Measurements from ENCODE around the gene SYMPK.
A peak's percentile ranks its signal among the peaks of the same experiment; 100 is the strongest.

The SYMPK gene

DNA sequence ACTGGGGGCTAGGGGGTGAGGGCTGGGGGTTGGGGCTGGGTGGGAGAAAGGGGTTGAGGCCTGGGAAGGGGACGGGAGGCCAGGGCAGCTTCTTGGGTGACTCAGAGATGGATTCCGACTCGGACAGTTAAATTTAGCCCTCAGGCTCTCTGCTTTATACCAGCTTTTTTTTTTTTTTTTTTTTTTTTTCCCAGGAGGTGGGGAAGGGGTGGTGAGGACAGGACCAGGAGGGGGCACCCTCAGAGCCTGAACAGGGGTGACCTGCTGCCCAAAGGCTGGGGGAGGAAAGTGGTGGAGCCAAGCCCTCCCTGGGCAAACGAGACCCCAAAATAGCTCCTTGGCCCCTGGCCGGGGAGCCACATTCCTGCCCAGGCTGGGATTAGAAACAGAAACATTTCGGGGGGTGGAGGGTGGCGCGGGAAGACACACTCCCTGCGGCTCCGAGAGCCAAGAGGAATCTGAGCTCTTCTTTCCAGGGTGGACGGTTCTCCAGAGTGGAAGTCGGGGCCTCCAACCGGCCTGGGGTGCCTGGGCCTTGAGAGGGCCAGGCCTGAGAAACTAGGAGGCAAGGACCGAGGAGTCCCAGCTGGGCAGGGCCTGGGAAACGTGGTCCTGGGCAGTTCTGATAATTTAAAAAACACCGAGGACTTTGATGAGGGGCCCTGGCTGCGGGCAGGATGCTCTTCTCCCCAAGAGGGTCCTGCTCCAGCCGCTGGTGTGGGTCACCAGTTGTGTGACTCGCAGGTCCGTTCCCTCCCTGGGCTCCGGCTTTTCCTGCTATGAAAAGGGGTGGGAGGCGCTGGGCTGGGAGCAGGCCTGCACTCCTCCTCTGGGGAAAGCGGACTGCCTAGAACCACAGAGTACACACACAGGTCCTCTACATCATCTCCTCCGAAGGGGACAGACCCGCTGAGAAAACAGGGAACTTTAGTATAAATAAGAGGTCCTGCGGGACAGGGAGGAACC, 79.8 kb downstream of the SYMPK start:
- DNase-seq (ENCODE audit: low read depth in 1 of 2, low spot score in 1 of 2), result no peak

DNA sequence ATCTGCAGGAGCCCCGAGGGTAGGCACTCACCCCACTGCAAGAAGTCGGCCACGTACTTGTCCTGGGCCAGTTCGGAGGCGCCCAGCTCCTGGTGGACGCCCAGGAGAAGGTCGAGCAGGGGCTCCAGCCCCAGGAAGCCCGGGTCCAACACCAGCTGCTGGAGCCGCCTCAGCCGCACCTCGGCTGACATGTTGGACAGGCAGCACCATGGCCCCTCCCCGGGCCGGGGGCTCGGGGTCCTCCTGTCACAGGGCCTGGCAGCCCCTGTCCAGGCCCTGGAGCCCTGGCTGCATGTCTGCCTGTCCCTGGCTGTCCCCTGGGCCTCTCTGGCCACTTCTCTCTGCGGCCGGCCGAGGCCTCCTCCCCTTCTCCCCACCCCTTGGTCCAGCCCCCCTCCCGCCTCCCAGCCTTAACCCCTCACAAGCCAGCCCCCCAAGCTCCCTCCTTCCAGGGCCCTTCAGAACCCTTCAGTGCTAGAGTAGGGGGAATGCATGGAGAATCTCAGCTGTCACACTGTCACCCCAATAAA, 80.7 kb downstream of the SYMPK start, which contains the start of gene DMPK:
TSS of gene DMPK (minus strand) at position 329 of the 530 bp plus-strand sequence. CDS start at position 191, 138 bp downstream.
- no peak for DNase-seq (ENCODE audit: low read depth in 1 of 2, low spot score in 1 of 2)

DNA sequence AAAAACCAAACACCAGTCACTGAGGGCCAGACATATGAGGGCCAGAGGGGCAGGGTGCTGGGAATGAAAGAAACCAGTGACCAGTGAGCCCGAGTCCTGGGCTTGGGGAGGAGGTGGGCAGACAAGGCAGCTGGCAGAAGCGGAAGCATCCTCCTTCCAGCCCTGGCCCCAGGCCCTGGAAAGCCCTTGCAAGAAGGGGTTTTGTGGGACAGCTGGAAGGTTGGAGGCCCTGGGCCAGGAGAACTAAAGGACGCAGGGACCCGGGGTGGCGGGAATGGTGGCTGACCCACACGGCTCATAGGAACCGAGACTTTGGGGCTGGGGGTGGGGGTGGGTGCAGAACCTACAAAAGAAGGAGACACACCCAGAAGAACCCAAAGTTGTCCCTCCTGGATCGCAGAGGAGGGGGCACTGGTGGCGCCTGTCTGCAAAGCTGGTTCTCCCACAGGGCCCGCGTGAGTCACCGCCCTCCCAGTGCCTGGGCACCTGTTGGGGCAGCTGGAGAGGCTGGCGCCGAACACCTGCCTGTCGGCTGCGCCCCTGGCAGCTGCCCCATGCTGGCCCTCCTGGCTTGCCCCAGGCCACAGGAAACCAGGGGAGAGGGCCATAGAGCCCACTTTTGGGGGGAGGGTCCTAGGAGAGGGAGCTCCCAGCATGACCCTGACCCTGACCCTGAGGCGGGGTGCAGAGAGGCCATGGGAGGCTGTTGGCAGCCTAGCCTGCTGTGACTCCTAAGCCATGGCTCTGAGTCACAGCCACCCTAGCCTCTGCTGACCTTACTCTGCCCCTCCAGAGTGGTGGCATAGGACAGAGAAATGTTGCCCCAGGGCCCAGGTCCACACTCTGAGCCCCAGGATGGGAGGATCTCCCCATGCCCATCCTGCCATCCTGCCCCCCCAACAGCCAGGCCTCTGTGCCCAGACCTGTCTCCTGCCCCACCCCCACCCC, 81.5 kb downstream of the SYMPK start:
- DNase-seq (ENCODE audit: low read depth in 1 of 2, low spot score in 1 of 2), result no peak

DNA sequence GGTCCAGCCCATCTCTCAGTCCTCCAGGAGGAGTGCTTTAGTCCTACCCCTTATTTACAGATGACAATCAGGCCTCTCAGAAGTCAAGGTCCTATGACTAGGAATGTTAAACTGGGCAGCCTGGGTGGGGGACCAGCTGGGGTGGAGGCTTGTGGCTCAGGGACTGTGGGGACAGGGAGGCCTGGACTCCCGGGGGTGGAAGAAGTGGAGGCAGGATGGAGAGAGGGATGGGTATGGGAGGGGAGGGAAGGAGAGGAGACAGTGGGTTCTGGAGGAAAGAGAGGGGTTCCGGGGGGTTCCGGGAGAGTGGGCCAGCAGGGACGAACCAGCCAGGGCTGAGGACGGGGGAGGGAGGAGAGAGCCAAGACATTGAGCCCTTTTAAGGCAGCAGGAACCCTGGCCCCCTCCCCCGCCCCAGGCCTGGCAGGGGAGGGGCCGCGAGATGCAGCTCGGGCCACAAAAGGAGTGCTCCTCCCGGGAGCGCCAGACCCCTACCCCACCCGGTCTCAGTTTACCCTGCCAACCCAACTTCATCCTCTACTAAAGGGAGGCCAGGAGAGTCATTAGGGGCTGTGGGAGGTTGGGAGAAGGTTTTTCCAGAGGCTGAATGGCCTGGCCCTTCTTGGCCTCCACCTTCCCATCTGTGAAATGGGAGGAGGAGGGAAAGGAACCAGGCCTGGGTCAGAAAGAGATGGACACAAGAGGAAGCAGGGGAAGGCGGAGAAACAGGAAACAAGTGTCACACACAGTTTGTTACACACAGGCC, 82.3 kb downstream of the SYMPK start:
- no peak for DNase-seq (ENCODE audit: low read depth in 1 of 2, low spot score in 1 of 2)

DNA sequence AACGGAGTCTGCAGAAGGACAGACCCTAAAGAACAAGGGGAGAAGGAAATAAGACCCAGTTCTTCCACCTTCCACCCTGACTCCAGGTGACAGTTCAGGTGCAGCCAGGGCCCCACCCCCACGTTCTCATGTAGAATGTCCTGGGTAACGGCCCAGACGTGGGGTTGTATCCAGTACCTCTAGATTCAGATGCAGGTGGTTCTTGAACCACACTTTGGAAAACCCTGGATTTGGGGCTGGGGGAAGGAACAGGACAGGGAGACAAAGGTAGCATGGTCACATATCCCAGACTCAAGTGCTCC, 82.8 kb downstream of the SYMPK start:
- DNase-seq (ENCODE audit: low read depth in 1 of 2, low spot score in 1 of 2), result no peak

DNA sequence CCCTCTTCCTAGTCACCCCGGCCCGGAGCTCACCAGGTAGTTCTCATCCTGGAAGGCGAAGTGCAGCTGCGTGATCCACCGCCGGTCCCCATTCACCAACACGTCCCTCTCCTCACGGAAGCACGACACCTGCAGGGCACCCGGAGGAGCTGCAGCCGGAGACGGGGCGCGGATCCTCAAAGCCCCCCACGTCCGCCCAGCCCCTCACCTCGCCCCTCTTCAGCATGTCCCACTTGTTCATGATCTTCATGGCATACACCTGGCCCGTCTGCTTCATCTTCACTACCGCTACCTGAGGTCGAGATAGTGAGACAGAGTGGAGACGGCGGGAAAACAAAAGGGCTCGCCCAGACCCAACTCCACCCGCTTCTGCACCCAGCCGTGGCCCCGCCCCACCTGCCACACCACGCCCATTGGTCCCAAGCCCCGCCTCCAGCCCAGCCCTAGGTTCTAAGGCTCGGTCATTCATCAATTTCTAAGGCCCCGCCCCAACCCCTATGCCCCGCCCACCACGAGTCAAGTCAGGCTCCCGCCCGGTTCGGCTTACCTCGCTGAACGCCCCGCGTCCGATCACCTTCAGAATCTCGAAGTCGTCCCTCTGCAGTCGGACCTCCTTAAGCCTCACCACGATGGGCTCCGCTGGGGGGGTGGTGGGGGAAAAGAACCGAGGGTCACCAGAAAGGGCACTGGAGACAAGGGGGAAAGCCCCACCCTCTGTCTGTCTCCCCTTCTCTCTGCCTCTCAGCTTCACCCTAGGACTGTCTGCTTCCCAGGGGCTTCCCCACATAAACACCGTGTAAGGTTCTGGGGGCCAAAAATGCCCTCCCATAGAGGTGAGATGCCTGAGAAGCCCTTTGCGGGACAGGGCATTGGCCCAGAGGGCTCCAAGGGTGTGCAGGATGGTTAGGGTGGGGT, 83.5 kb downstream of the SYMPK start:
- peak; percentile 50 to 88 for DNase-seq (ENCODE audit: low read depth in 1 of 2, low spot score in 1 of 2)

DNA sequence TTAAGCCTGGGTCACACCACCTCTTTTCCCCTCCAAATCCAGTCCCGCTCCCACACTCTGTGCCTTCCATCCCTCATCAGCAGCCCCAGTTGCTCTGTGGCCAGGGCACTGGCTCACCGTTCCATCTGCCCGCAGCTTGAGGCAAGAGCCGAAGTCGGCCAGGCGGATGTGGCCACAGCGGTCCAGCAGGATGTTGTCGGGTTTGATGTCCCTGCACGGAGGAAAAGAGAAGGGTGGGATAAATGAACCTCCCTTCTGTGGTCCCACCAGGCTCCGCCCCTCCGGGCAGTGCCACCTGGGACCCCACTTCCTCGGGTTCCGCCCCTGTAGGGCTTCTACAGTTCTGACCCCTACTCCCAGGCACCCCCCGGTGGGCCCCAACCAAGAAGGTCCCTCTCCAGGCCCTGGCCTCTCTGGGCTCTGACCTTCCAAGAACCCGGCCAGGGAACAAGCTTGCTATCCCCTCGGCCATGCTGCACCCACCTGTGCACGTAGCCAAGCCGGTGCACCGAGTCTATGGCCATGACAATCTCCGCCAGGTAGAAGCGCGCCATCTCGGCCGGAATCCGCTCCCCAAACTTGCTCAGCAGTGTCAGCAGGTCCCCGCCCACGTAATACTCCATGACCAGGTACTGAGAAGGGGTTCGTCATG, 84.8 kb downstream of the SYMPK start:
- DNase-seq (ENCODE audit: low read depth in 1 of 2, low spot score in 1 of 2), result no peak

DNA sequence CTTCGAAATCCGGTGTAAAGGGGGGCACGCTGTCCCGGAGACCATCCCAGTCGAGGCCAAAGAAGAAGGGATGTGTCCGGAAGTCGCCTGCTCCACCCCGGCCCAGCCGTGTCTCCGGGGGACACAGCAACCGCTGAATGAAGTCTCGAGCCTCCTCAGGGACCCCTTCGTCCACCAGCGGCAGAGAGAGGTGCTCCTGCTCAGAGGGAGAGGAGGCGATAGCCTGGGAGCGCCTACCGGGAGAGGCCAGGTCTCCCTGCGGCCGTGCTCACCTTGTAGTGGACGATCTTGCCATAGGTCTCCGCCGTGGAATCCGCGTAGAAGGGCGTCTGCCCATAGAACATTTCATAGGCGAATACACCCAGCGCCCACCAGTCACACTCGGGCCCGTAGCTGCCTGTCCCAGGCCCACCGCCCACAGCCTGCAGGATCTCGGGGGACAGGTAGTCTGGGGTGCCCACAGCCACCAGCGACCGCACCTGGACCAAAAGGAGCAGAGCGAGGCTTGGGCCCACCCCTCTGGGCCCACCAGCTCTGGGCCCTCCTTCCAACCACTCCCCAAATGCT, 85.5 kb downstream of the SYMPK start:
- no peak for DNase-seq (ENCODE audit: low read depth in 1 of 2, low spot score in 1 of 2)

DNA sequence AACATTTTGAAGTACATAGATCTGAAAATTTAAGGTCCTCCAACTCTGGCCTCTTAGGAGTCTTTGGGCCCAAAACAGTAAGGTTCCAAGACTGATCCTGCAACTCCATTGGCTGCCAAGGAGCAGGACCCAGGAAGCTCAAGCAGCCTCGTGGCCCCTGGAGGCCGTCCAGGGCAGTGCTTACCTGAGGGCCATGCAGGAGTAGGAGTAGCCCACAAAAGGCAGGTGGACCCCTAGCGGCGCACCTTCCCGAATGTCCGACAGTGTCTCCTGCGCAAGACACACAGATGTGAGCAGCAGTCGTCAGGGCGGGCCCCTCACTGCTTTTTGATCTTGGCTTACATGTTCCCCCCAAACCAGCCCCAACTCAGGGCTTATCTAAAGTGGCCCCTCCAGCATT, 88.2 kb downstream of the SYMPK start:
- DNase-seq (ENCODE audit: low read depth in 1 of 2, low spot score in 1 of 2), result no peak

DNA sequence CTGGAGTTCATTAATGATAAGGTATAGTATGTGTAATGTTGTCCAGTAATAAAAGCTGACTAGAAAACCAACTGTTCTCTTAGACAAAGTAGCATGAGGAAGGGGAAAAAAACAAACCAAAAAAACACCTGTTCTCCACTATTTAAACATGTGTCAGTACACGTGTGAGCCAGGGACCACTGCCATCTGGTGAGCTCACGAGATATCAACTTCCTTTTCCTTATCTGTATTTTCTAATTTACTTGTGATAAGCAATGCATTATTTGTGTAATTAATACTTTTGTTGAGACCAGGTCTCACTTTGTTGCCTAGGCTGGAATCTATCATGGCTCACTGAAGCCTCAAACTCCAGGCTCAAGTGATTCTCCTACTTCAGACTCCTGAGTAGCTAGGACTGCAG, 89.6 kb downstream of the SYMPK start:
- no peak for DNase-seq (ENCODE audit: low read depth in 1 of 2, low spot score in 1 of 2)

DNA sequence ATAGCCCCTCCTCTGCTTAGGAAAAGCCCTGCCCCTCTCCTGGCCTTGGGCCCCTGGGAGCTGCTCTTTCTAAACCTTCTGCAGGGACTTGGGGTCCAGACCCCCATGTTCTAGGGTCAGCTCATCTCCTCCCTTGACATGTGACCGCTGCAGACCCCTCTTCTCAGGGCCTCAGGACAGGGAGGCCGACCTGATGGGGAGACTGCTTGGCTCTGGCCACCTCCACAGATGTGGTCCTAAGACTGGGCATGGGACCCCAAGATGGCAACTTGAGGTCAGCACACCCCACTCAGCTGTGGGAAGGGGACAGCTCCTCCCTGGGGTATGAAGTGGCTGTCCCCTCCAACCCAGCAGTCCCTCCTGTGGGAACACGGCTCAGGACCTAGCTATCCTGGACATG, 90.0 kb downstream of the SYMPK start:
- DNase-seq (ENCODE audit: low read depth in 1 of 2, low spot score in 1 of 2), result no peak

DNA sequence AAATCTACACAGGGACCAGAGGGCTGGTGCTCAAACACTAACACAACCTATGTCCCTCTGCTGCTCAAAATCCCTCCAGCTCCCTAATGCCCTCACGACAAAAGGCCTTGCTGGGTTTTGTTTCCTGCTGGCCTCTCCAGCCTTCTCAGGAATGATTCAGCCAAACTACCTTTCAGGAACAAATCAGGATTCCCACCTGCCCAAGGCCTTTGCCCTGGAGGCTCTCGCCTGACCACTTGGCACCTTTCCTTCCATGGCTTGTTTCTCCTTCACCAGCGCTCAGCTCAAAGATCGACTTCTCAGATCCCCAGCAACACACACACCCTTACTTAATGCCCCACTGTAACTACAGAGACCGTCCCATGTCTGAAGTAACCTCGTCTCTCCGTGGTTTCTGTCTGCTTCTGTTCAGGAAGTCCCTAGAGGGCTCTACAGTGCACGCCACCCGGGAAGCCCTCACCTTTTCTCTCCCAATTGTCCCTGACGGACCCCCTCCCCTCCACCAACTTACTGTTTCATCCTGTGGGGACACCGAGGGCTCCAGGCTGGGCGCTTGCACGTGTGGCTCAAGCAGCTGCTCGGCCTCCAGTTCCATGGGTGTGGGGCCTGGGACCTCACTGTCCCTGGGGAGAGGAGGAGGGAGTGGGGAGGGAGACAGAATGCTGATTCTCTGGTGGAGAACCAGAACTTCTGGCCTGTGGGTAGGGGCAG, 90.7 kb downstream of the SYMPK start:
- DNase-seq (ENCODE audit: low read depth in 1 of 2, low spot score in 1 of 2), result no peak

DNA sequence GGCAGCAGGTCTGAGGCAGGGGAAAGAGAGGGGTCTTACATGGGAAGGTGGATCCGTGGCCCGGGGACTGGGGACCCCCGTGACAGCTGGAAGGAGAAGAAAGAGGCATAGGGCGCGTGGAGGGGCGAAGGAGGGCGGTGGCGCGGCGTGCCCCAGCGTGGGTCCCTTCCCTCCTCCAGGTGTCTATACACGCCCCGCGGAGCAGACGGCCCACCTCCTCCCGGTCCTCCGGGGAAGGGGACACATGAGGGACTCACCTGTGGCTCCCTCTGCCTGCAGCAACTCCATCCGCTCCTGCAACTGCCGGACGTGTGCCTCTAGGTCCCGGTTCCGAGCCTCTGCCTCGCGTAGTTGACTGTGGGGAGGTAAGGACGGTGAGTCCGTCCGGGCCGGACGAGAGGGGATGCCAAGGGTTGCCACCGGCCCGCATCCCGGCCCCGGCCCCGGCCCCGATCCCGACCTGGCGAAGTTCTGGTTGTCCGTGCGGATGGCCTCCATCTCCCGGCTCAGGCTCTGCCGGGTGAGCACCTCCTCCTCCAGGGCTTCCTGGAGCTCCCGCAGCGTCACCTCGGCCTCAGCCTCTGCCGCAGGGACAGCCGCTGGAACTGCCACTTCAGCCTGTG, 91.5 kb downstream of the SYMPK start:
- DNase-seq (ENCODE audit: low read depth in 1 of 2, low spot score in 1 of 2), result no peak

DNA sequence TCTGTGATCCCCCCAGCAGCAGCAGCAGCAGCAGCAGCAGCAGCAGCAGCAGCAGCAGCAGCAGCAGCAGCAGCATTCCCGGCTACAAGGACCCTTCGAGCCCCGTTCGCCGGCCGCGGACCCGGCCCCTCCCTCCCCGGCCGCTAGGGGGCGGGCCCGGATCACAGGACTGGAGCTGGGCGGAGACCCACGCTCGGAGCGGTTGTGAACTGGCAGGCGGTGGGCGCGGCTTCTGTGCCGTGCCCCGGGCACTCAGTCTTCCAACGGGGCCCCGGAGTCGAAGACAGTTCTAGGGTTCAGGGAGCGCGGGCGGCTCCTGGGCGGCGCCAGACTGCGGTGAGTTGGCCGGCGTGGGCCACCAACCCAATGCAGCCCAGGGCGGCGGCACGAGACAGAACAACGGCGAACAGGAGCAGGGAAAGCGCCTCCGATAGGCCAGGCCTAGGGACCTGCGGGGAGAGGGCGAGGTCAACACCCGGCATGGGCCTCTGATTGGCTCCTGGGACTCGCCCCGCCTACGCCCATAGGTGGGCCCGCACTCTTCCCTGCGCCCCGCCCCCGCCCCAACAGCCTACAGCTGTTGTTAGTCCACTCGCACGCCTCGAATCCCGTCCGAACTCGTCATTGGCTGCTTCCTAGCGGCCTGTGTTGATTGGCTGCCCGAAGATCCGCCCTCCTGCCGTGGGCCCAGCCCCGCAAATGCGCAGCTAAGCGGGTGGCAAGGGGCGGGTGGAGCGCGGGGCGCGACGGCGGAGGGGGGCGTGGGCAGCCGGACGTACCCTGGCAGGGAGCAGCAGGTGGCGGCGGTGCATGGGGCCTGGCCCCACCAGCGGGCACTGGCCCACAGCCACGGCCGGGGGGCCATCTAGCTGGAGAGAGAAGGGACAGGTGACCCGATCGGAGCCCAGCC, 92.5 kb downstream of the SYMPK start:
- DNase-seq (ENCODE audit: low read depth in 1 of 2, low spot score in 1 of 2), result peak; percentile 83 to 87

DNA sequence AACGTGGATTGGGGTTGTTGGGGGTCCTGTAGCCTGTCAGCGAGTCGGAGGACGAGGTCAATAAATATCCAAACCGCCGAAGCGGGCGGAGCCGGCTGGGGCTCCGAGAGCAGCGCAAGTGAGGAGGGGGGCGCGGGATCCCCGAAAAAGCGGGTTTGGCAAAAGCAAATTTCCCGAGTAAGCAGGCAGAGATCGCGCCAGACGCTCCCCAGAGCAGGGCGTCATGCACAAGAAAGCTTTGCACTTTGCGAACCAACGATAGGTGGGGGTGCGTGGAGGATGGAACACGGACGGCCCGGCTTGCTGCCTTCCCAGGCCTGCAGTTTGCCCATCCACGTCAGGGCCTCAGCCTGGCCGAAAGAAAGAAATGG, 93.1 kb downstream of the SYMPK start:
- DNase-seq (ENCODE audit: low read depth in 1 of 2, low spot score in 1 of 2), result peak in 1 of 2 donors; percentile 22

DNA sequence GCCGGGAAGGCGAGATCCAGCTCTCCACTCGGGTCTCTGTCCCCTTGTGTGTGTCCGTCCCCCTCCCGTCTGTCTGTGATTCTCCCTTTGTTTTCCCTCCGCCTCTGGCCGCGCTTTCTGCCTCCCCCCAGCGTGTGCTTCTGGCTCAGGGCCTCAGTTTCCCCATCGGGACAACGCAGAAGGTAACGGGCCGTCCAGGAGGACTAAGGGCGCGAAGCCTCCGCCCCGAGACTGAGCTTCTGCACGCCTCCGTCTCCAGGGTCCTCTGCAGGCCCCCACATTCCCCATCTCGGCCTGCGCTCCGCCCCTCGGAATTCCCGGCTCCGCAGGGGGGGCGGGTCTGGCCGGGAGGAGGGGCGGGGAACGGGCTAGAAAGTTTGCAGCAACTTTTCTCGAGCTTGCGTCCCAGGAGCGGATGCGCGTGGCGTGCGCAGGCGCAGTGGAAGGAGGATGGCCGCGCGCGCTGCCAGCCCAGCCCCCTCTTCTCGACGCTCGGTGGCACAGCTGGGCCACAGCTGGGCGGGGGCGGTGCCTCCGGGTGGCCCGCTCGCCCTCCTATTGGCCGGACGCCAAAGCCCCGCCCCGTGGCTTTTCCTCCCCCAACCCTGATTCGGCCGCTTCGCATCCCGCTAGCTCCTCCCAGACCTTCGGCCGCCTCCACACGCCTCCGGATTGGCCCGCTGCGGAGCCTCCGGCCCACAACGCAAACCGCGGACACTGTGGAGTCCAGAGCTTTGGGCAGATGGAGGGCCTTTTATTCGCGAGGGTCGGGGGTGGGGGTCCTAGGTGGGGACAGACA, 93.8 kb downstream of the SYMPK start, which contains the start of gene SIX5:
TSS of gene SIX5 (minus strand) at position 269 of the 799 bp plus-strand sequence. CDS start 408 bp downstream, outside the sequence.
- peak; percentile 91 to 92 for DNase-seq (ENCODE audit: low read depth in 1 of 2, low spot score in 1 of 2)
